HepG2 (cell line): ENCODE measurements around the gene RNF135. TPM values are rescaled to one million over a fixed set of nuclear protein-coding genes. Genes with fewer than 3 reads are reported as not detected.

Experiments used
- ATAC-seq: fragments of 200-7000 bp; cut with Tn5 transposase; 3 replicates; pipeline ENCODE4 v1.9.1; 2020; ENCODE audit warnings: mild to moderate bottlenecking, moderate library complexity
- BruUV-seq: library from RNA; stranded (reverse); fragments of 400-500 nt; replicated peaks from 2 replicates; lab custom pipeline; 2021; lab: Mats Ljungman, UMichigan
- CTCF ChIA-PET: fragments of 300-600 bp; formaldehyde crosslinking; extraction: SDS; loops from one replicate; lab custom pipeline; 2021; ENCODE audit warnings: low total read pairs, inconsistent platforms, low intra/inter-chr PET ratio; lab: Yijun Ruan, JAX
- POLR2A ChIA-PET: fragments of 350-600 bp; sonication (Branson Sonifier 250); formaldehyde crosslinking; loops from one replicate; lab custom pipeline; 2020; ENCODE audit warnings: antibody characterized with exemption, inconsistent platforms; lab: Yijun Ruan, JAX
- DNase-seq: peaks from one replicate; pipeline ENCODE4 v3.0.0-alpha.2; 2015; ENCODE audit warnings: low spot score
- FAIRE-seq: peaks from 3 replicates; lab custom pipeline; 2011; peaks lifted over from hg19 to GRCh38; lab: Jason Lieb, UNC
- H2AFZ ChIP-seq: one replicate; pipeline ENCODE4 v1.6.1; 2011; ENCODE audit warnings: low read length, inconsistent platforms
- H3K27ac ChIP-seq: fragments of 300-600 bp; 3 replicates; pipeline ENCODE4 v1.8.0; 2011; ENCODE audit warnings: mixed run types, mild to moderate bottlenecking, mixed read lengths, low read length, inconsistent platforms; ENCODE audit not compliant: insufficient read depth; ENCODE audit errors: extremely low read length
- H3K27me3 ChIP-seq, 2 experiments: fragments of 200-600 bp in 1 of 2; 2 replicates in 1 of 2; 3 replicates in 1 of 2; pipeline versions ENCODE4 v1.6.0 to v1.8.0; 2011; ENCODE audit warnings: low read length in 2 of 2, mild to moderate bottlenecking in 2 of 2, moderate library complexity in 2 of 2, inconsistent platforms in 1 of 2; ENCODE audit not compliant: insufficient read depth in 2 of 2, control insufficient read depth in 1 of 2
- H3K36me3 ChIP-seq, 2 experiments: fragments of 200-600 bp in 1 of 2; replicated peaks in 1 of 2; 2 replicates in 1 of 2; 3 replicates in 1 of 2; pipeline versions ENCODE4 v1.5.1 to v1.8.0; 2011; ENCODE audit warnings: low read length in 2 of 2, inconsistent platforms in 1 of 2; ENCODE audit not compliant: insufficient read depth in 2 of 2, control insufficient read depth in 1 of 2
- H3K4me1 ChIP-seq: 2 replicates; pipeline ENCODE4 v1.5.1; 2012; ENCODE audit warnings: low read length, inconsistent platforms; ENCODE audit not compliant: insufficient read depth
- H3K4me2 ChIP-seq: 2 replicates; pipeline ENCODE4 v1.6.0; 2011; ENCODE audit warnings: low read depth, low read length, inconsistent platforms
- H3K4me3 ChIP-seq, 3 experiments: fragments of 200-600 bp in 1 of 3; sonication (generic), shearing (Covaris generic) in 1 of 3; replicated peaks in 1 of 3; 2 replicates each; pipeline ENCODE4 v1.5.1; 2011 to 2016; ENCODE audit warnings: low read length in 3 of 3, inconsistent platforms in 2 of 3, low read depth in 2 of 3, mild to moderate bottlenecking in 2 of 3, control low read depth in 1 of 3, mixed read lengths in 1 of 3; ENCODE audit not compliant: insufficient read depth in 1 of 3
- H3K79me2 ChIP-seq: one replicate; pipeline ENCODE4 v1.6.1; 2011; ENCODE audit warnings: low read length, inconsistent platforms; ENCODE audit not compliant: insufficient read depth
- H3K9ac ChIP-seq: 2 replicates; pipeline ENCODE4 v1.6.0; 2011; ENCODE audit warnings: mild to moderate bottlenecking, low read depth, low read length, inconsistent platforms; ENCODE audit not compliant: insufficient read depth
- H3K9me3 ChIP-seq: 2 replicates; pipeline ENCODE4 v1.5.1; 2012; ENCODE audit warnings: mild to moderate bottlenecking, low read length
- H4K20me1 ChIP-seq: 2 replicates; pipeline ENCODE4 v1.6.0; 2011; ENCODE audit warnings: inconsistent platforms, mild to moderate bottlenecking, low read length, moderate library complexity; ENCODE audit not compliant: insufficient read depth
- KDM5B ChIP-seq: sonication (generic); formaldehyde crosslinking; IDR thresholded peaks from 2 replicates; pipeline ENCODE4 v1.4.0; 2020; ENCODE audit warnings: missing genetic modification reagents, mild to moderate bottlenecking, borderline replicate concordance
- MAX ChIP-seq: IDR thresholded peaks from 2 replicates; pipeline ENCODE4 v1.6.1; 2012; ENCODE audit warnings: inconsistent platforms
- XBP1 ChIP-seq: sonication (generic); formaldehyde crosslinking; IDR thresholded peaks from 2 replicates; pipeline ENCODE4 v1.5.0; 2020; ENCODE audit warnings: missing genetic modification reagents
- ZNF776 ChIP-seq: sonication (generic); formaldehyde crosslinking; IDR thresholded peaks from 2 replicates; pipeline ENCODE4 v1.4.0; 2020; ENCODE audit warnings: mild to moderate bottlenecking, missing genetic modification reagents
- WGBS: methylation state at CpG from one replicate; pipeline ENCODE4 v1.1.6; 2017; ENCODE audit warnings: low lambda C conversion rate; 5-methylcytosine and 5-hydroxymethylcytosine counted together
- in situ Hi-C: cut with HindIII; loops from 2 replicates; pipeline ENCODE4 v1.10.0; 2017; ENCODE audit warnings: low pct_unique_long_range_greater_than_20kb; ENCODE audit not compliant: extremely low pct_ligation_motif_present
- intact Hi-C: fragments of 100-400 bp; cut with micrococcal nuclease; formaldehyde crosslinking; loops from one replicate; pipeline ENCODE4 v1.10.0; 2022; ENCODE audit not compliant: unreplicated experiment
- polyA plus RNA-seq, 8 experiments: library from polyadenylated mRNA; depleted of rRNA in 3 of 8; stranded (reverse) in 7 of 8; unstranded in 1 of 8; fragments of >200 nt; fragmentation: Illumina TruSeq in 4 of 8; extraction: Trizol in 4 of 8; gene quantifications; 2 replicates each; pipeline versions ENCODE4 v1.2.1 to v1.2.3, GENCODE V29; 2011 to 2016; ENCODE audit warnings: low read depth in 4 of 8, missing spikeins in 1 of 8, mixed read lengths in 1 of 8; ENCODE audit not compliant: insufficient read depth in 1 of 8
- total RNA-seq, 5 experiments: library from RNA; depleted of rRNA; stranded (reverse); fragments of >200 nt; fragmentation: Illumina TruSeq; extraction: Trizol; gene quantifications; 2 replicates each; pipeline ENCODE4 v1.2.3, GENCODE V29; 2016; ENCODE audit warnings: low read depth in 1 of 5
- TF ChIP-seq, protein P1 (sequence below): sonication (generic); formaldehyde crosslinking; IDR thresholded peaks from 2 replicates; pipeline ENCODE4 v1.5.0; 2020; ENCODE audit warnings: mild to moderate bottlenecking, missing genetic modification reagents, moderate library complexity

Gene RNF135
- total and polyA plus RNA-seq, 2 of the 13 experiments (the other 11 are each of a cell fraction or from before 2014, with no cell fraction given) = not detected

DNA sequence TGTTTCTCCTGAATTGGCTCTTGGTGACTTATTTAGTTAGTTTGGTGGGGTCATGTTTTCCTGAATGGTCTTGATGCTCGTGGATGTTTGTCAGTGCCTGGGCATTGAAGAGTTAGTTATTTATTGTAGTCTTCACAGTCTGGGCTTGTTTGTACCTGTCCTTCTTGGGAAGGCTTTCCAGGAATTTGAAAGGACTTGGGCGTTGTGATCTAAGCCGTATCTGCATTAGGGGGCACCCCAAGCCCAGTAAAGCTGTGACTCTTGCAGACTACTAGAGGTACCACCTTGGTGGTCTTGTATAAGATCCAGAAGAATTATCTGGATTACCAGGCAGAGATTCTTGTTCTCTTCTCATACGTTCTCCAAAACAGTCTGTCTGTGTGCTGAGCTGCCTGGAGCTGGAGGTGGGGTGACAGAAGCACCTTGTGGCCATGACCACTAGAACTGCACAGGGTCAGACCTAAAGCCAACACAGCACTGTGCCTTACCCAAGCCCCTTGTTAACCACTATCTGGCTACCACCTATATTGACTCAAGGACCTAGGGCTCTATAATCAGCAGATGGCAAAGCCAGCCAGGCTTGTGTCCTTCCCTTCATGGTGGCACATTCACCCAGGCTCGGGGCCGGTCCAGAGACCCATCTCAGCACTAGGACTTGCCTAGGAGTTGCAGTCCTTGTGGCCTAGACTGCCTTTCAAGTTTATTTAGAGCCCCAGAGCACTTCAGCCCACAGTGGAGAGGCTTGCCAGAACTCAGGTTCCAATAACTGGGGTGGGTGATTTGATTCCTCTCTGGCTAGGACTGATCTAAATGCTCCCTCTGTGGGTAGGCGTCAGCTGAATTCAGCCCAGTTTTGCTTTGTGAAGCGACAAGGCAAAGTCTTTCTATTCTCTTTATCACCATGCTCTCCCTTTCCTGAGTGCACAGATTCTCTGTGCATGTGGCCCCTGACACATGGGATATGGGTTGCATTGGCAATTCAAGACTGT is 11.0 kb downstream of the RNF135 start:
- POLR2A ChIA-PET = no interaction called here
- intact Hi-C loops = no loop called here
- in situ Hi-C loops = no loop called here

More for the DNA sequence above, 11.0 kb downstream of the RNF135 start:
- H3K9me3 ChIP-seq = no peaks in the 10 kb centered on the region
- no peak overlapping the region for H3K9ac ChIP-seq
- H2AFZ ChIP-seq = no peak overlapping the region
- no peak for DNase-seq
- no peaks in the 10 kb centered on the region for H3K79me2 ChIP-seq
- CTCF ChIA-PET = no interaction called here
- H3K4me1 ChIP-seq = no peaks in the 10 kb centered on the region
- H4K20me1 ChIP-seq = no peaks in the 10 kb centered on the region
- no peak overlapping the region for H3K4me3 ChIP-seq
- TF ChIP-seq XBP1 = no peak
- TF ChIP-seq MAX = no peak
- TF ChIP-seq, protein P1, sequence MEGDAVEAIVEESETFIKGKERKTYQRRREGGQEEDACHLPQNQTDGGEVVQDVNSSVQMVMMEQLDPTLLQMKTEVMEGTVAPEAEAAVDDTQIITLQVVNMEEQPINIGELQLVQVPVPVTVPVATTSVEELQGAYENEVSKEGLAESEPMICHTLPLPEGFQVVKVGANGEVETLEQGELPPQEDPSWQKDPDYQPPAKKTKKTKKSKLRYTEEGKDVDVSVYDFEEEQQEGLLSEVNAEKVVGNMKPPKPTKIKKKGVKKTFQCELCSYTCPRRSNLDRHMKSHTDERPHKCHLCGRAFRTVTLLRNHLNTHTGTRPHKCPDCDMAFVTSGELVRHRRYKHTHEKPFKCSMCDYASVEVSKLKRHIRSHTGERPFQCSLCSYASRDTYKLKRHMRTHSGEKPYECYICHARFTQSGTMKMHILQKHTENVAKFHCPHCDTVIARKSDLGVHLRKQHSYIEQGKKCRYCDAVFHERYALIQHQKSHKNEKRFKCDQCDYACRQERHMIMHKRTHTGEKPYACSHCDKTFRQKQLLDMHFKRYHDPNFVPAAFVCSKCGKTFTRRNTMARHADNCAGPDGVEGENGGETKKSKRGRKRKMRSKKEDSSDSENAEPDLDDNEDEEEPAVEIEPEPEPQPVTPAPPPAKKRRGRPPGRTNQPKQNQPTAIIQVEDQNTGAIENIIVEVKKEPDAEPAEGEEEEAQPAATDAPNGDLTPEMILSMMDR = peak; percentile 17; the same call in 1 of the 2 replicates
- TF ChIP-seq KDM5B = no peak
- TF ChIP-seq ZNF776 (CRISPR knock-in tag) = no peak
- no peak overlapping the region for H3K4me2 ChIP-seq
- peak; percentile 65 for ATAC-seq
- BruUV-seq = no TSS peak
- 19% methylated on average over 7 of the region's 8 CpGs for WGBS
- H3K36me3 ChIP-seq = no peaks in the 10 kb centered on the region
- no peak overlapping the region for H3K27ac ChIP-seq
- no peaks in the 10 kb centered on the region for H3K27me3 ChIP-seq
- no peak for FAIRE-seq
